AG09309 (cell line): Measurements from ENCODE around the gene DCAF12L1.

Source experiments
- DNase-seq: peaks from one replicate; pipeline ENCODE4 v3.0.0-alpha.2; 2010; ENCODE audit warnings: low read depth
- H3K4me3 ChIP-seq: 2 replicates; pipeline ENCODE4 v1.5.1; 2011; ENCODE audit warnings: mild to moderate bottlenecking, low read depth, low read length, moderate library complexity; ENCODE audit not compliant: control insufficient read depth
- CTCF ChIP-seq: IDR thresholded peaks from 2 replicates; pipeline ENCODE4 v1.5.1; 2011; ENCODE audit warnings: mild to moderate bottlenecking, low read depth, low read length, inconsistent platforms; ENCODE audit not compliant: insufficient read depth, control insufficient read depth; ENCODE audit errors: missing control alignments

Gene DCAF12L1

GRCh38 chrX:126550816-126551215 lies 1.8 kb downstream of the DCAF12L1 start:
- no peak for TF ChIP-seq CTCF
- DNase-seq = no peak
- H3K4me3 ChIP-seq = no peak overlapping the region

GRCh38 chrX:126509923-126510322 lies 42.7 kb downstream of the DCAF12L1 start:
- no peak for TF ChIP-seq CTCF
- DNase-seq = no peak
- H3K4me3 ChIP-seq = no peak overlapping the region
